A673 (cell line): ENCODE data around the gene PSMG4.

ENCODE experiments used
- EZH2 ChIP-seq: fragments of 200-600 bp; sonication (generic); IDR thresholded peaks from 2 replicates; pipeline ENCODE4 v1.6.1; 2017; ENCODE audit warnings: borderline replicate concordance, low read depth, mild to moderate bottlenecking, mixed read lengths, antibody characterized with exemption, low read length; ENCODE audit not compliant: poor library complexity, severe bottlenecking
- TF ChIP-seq, protein P1 (sequence below): fragments of 300-800, 200-600 bp; sonication (generic); conservative IDR thresholded peaks from 2 replicates; pipeline ENCODE4 v1.5.1; 2017; ENCODE audit warnings: low read depth, mild to moderate bottlenecking, antibody characterized with exemption, low read length, moderate library complexity, mixed read lengths

DNA sequence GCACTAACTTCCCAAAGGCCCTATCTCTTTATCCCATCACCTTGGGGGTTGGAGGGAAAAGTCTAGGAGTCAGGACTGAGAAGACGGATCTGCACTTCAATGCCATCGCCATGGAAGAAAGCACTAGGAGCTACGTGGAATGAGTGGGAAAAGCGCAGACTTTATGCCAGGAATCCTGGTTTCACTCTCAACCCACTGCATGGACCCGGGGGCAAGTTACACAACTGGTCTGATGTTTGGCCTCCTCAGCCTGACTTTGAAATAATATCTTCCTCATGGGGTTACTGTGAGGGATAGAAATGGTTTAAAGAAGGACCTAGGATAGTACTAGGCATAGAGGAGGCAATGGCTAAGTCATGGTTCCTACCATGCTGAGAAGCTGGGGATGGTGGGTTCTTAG, 13.5 kb upstream of the PSMG4 start:
- TF ChIP-seq, protein P1, sequence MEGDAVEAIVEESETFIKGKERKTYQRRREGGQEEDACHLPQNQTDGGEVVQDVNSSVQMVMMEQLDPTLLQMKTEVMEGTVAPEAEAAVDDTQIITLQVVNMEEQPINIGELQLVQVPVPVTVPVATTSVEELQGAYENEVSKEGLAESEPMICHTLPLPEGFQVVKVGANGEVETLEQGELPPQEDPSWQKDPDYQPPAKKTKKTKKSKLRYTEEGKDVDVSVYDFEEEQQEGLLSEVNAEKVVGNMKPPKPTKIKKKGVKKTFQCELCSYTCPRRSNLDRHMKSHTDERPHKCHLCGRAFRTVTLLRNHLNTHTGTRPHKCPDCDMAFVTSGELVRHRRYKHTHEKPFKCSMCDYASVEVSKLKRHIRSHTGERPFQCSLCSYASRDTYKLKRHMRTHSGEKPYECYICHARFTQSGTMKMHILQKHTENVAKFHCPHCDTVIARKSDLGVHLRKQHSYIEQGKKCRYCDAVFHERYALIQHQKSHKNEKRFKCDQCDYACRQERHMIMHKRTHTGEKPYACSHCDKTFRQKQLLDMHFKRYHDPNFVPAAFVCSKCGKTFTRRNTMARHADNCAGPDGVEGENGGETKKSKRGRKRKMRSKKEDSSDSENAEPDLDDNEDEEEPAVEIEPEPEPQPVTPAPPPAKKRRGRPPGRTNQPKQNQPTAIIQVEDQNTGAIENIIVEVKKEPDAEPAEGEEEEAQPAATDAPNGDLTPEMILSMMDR = no peak
- TF ChIP-seq EZH2 = no peak
